ENCODE measurements around the gene PDGFC.

PDGFC gene

GRCh38 chr4:156838761-156839160 lies 132.8 kb downstream of the PDGFC start:
- no peak overlapping the region for H3K4me3 ChIP-seq (ENCODE audit: control insufficient read depth, low read depth, low read length)
- DNase-seq (ENCODE audit: low read depth) = no peak
- no peak for TF ChIP-seq CTCF (IDR thresholded peaks at IDR 0.05; ENCODE audit: control insufficient read depth, insufficient read depth, low read depth, low read length, missing control alignments)

GRCh38 chr4:156837625-156838345 lies 133.8 kb downstream of the PDGFC start:
- H3K4me3 ChIP-seq (ENCODE audit: control insufficient read depth, low read depth, low read length) = no peak overlapping the region
- DNase-seq (ENCODE audit: low read depth) = no peak
- TF ChIP-seq CTCF (IDR thresholded peaks at IDR 0.05; ENCODE audit: control insufficient read depth, insufficient read depth, low read depth, low read length, missing control alignments) = no peak

GRCh38 chr4:156832886-156833285 lies 138.7 kb downstream of the PDGFC start:
- H3K4me3 ChIP-seq (ENCODE audit: control insufficient read depth, low read depth, low read length) = no peak overlapping the region
- TF ChIP-seq CTCF (IDR thresholded peaks at IDR 0.05; ENCODE audit: control insufficient read depth, insufficient read depth, low read depth, low read length, missing control alignments) = no peak
- no peak for DNase-seq (ENCODE audit: low read depth)

GRCh38 chr4:156830351-156830750 lies 141.2 kb downstream of the PDGFC start:
- H3K4me3 ChIP-seq (ENCODE audit: control insufficient read depth, low read depth, low read length) = no peak overlapping the region
- DNase-seq (ENCODE audit: low read depth) = peak; percentile 57
- TF ChIP-seq CTCF (IDR thresholded peaks at IDR 0.05; ENCODE audit: control insufficient read depth, insufficient read depth, low read depth, low read length, missing control alignments) = no peak

GRCh38 chr4:156829201-156829873 lies 142.3 kb downstream of the PDGFC start:
- peak; percentile 65 for DNase-seq (ENCODE audit: low read depth)
- TF ChIP-seq CTCF (IDR thresholded peaks at IDR 0.05; ENCODE audit: control insufficient read depth, insufficient read depth, low read depth, low read length, missing control alignments) = no peak

GRCh38 chr4:156827519-156827918 lies 144.1 kb downstream of the PDGFC start:
- TF ChIP-seq CTCF (IDR thresholded peaks at IDR 0.05; ENCODE audit: control insufficient read depth, insufficient read depth, low read depth, low read length, missing control alignments) = no peak
- H3K4me3 ChIP-seq (ENCODE audit: control insufficient read depth, low read depth, low read length) = no peak overlapping the region
- DNase-seq (ENCODE audit: low read depth) = no peak

More at GRCh38 chr4:156829201-156829873, 142.3 kb downstream of the PDGFC start:
- H3K4me3 ChIP-seq (ENCODE audit: control insufficient read depth, low read depth, low read length) = no peak overlapping the region
